NCI-H146 (cell line): Measurements from ENCODE around the gene CCNA2.

Source experiments
- DNase-seq: peaks from one replicate; lab custom pipeline; 2025; lab: John Stamatoyannopoulos, UW

CCNA2 gene

GRCh38 chr4:121801715-121802075 is 22.0 kb downstream of the CCNA2 start:
- no peak for DNase-seq

GRCh38 chr4:121800961-121801714 is 22.5 kb downstream of the CCNA2 start, which contains the start of gene EXOSC9:
Gene EXOSC9 (plus strand): TSS chr4:121801323. CDS start chr4:121801425, 102 bp downstream.
- DNase-seq = peak; percentile 85

GRCh38 chr4:121800638-121800960 is 23.1 kb downstream of the CCNA2 start:
- peak; percentile 27 for DNase-seq

- no peak for DNase-seq
These were observed 23.7 kb downstream of the CCNA2 start for GRCh38 chr4:121799867-121800501.

- no peak for DNase-seq
These were observed 24.4 kb downstream of the CCNA2 start for GRCh38 chr4:121799208-121799823.

- no peak for DNase-seq
These were observed 27.4 kb downstream of the CCNA2 start for GRCh38 chr4:121796283-121796682.

- no peak for DNase-seq
These were observed 29.0 kb downstream of the CCNA2 start for GRCh38 chr4:121794505-121795188.

GRCh38 chr4:121792966-121793365 is 30.7 kb downstream of the CCNA2 start:
- DNase-seq = no peak

- DNase-seq = no peak
These were observed 32.2 kb downstream of the CCNA2 start for GRCh38 chr4:121791481-121791880.

- no peak for DNase-seq
These were observed 32.7 kb downstream of the CCNA2 start for GRCh38 chr4:121790976-121791375.

- no peak for DNase-seq
These were observed 33.5 kb downstream of the CCNA2 start for GRCh38 chr4:121789960-121790829.

- DNase-seq = no peak
These were observed 34.2 kb downstream of the CCNA2 start for GRCh38 chr4:121789455-121789854.

GRCh38 chr4:121788896-121789295 is 34.8 kb downstream of the CCNA2 start:
- DNase-seq = no peak

GRCh38 chr4:121786221-121786620 is 37.5 kb downstream of the CCNA2 start:
- DNase-seq = no peak

- DNase-seq = no peak
These were observed 38.2 kb downstream of the CCNA2 start for GRCh38 chr4:121785479-121785878.

GRCh38 chr4:121784975-121785374 is 38.7 kb downstream of the CCNA2 start:
- DNase-seq = no peak

GRCh38 chr4:121784401-121784800 is 39.3 kb downstream of the CCNA2 start:
- DNase-seq = no peak

GRCh38 chr4:121783210-121783609 is 40.5 kb downstream of the CCNA2 start:
- DNase-seq = no peak

- no peak for DNase-seq
These were observed 44.6 kb downstream of the CCNA2 start for GRCh38 chr4:121778991-121779628.

GRCh38 chr4:121777625-121778024 is 46.1 kb downstream of the CCNA2 start:
- DNase-seq = no peak
